WTC11 (cell line): ENCODE data around the gene NRBP1. TPM values are rescaled to one million over a fixed set of nuclear protein-coding genes. Genes with fewer than 3 reads are reported as not detected.

Source experiments
- CBFB ChIP-seq: sonication (generic); formaldehyde crosslinking; IDR thresholded peaks from 2 replicates; pipeline ENCODE4 v1.8.1; 2022; ENCODE audit warnings: mild to moderate bottlenecking, low read depth, missing genetic modification reagents
- CREB1 ChIP-seq: sonication (generic); formaldehyde crosslinking; IDR thresholded peaks from 2 replicates; pipeline ENCODE4 v1.8.0; 2023; ENCODE audit warnings: mild to moderate bottlenecking, missing genetic modification reagents
- ESRRA ChIP-seq: sonication (generic); formaldehyde crosslinking; IDR thresholded peaks from 2 replicates; pipeline ENCODE4 v1.8.1; 2022; ENCODE audit warnings: mild to moderate bottlenecking, missing genetic modification reagents, borderline replicate concordance
- ETV6 ChIP-seq: sonication (generic); formaldehyde crosslinking; IDR thresholded peaks from 2 replicates; pipeline ENCODE4 v1.8.1; 2022; ENCODE audit warnings: mild to moderate bottlenecking, missing genetic modification reagents
- JAZF1 ChIP-seq: fragments of 250-450 bp; sonication (Bioruptor Pico); IDR thresholded peaks from 2 replicates; pipeline ENCODE4 v1.9.0; 2021; ENCODE audit warnings: moderate library complexity, mild to moderate bottlenecking, inconsistent platforms
- KAT7 ChIP-seq: sonication (generic); formaldehyde crosslinking; IDR thresholded peaks from 2 replicates; pipeline ENCODE4 v1.8.1; 2023; ENCODE audit warnings: missing genetic modification reagents, mild to moderate bottlenecking, borderline replicate concordance
- MYBL2 ChIP-seq: sonication (generic); formaldehyde crosslinking; IDR thresholded peaks from 2 replicates; pipeline ENCODE4 v1.8.1; 2023; ENCODE audit warnings: mild to moderate bottlenecking, moderate library complexity, missing genetic modification reagents
- NFYB ChIP-seq: sonication (generic); formaldehyde crosslinking; conservative IDR thresholded peaks from 2 replicates; pipeline ENCODE4 v1.8.0; 2022; ENCODE audit warnings: low read depth, missing genetic modification reagents
- SMAD3 ChIP-seq: sonication (generic); formaldehyde crosslinking; IDR thresholded peaks from 2 replicates; pipeline ENCODE4 v1.8.0; 2022; ENCODE audit warnings: missing genetic modification reagents, mild to moderate bottlenecking, borderline replicate concordance
- TEAD1 ChIP-seq: sonication (generic); formaldehyde crosslinking; IDR thresholded peaks from 2 replicates; pipeline ENCODE4 v1.8.0; 2022; ENCODE audit warnings: mild to moderate bottlenecking, missing genetic modification reagents
- ZNF121 ChIP-seq: sonication (generic); formaldehyde crosslinking; IDR thresholded peaks from 2 replicates; pipeline ENCODE4 v1.8.0; 2023; ENCODE audit warnings: missing genetic modification reagents
- ZNF138 ChIP-seq: sonication (generic); formaldehyde crosslinking; conservative IDR thresholded peaks from 2 replicates; pipeline ENCODE4 v1.8.1; 2022; ENCODE audit warnings: mild to moderate bottlenecking, moderate library complexity, missing genetic modification reagents
- ZNF232 ChIP-seq: sonication (generic); formaldehyde crosslinking; IDR thresholded peaks from 2 replicates; pipeline ENCODE4 v1.8.0; 2022; ENCODE audit warnings: mild to moderate bottlenecking, missing genetic modification reagents
- ZNF263 ChIP-seq: sonication (generic); formaldehyde crosslinking; IDR thresholded peaks from 2 replicates; pipeline ENCODE4 v1.8.1; 2022; ENCODE audit warnings: low read depth, mild to moderate bottlenecking, moderate library complexity, missing genetic modification reagents
- ZNF317 ChIP-seq: sonication (generic); formaldehyde crosslinking; IDR thresholded peaks from 2 replicates; pipeline ENCODE4 v1.8.1; 2023; ENCODE audit warnings: low read depth, mild to moderate bottlenecking, moderate library complexity, missing genetic modification reagents, borderline replicate concordance
- ZNF671 ChIP-seq: fragments of 250-450 bp; sonication (Bioruptor Pico); IDR thresholded peaks from 2 replicates; pipeline ENCODE4 v1.8.0; 2021; ENCODE audit warnings: mild to moderate bottlenecking
- total RNA-seq: library from RNA; stranded (reverse); gene quantifications from 3 replicates; pipeline ENCODE4 v1.2.3, GENCODE V29; 2021
- TF ChIP-seq, protein P1 (sequence below): sonication (generic); formaldehyde crosslinking; IDR thresholded peaks from 2 replicates; pipeline ENCODE4 v1.8.1; 2023; ENCODE audit warnings: mild to moderate bottlenecking, missing genetic modification reagents, borderline replicate concordance
- TF ChIP-seq, protein P2 (sequence below): sonication (generic); formaldehyde crosslinking; IDR thresholded peaks from 2 replicates; pipeline ENCODE4 v1.8.1; 2022; ENCODE audit warnings: mild to moderate bottlenecking, moderate library complexity, missing genetic modification reagents
- TF ChIP-seq, protein P3 (sequence below): sonication (generic); formaldehyde crosslinking; IDR thresholded peaks from 2 replicates; pipeline ENCODE4 v1.8.1; 2022; ENCODE audit warnings: mild to moderate bottlenecking, missing genetic modification reagents, moderate library complexity, borderline replicate concordance
- TF ChIP-seq, protein P4 (sequence below): sonication (generic); formaldehyde crosslinking; IDR thresholded peaks from 2 replicates; pipeline ENCODE4 v1.8.0; 2023; ENCODE audit warnings: missing genetic modification reagents, mild to moderate bottlenecking, borderline replicate concordance
- TF ChIP-seq, protein P5 (sequence below): sonication (generic); formaldehyde crosslinking; IDR thresholded peaks from 2 replicates; pipeline ENCODE4 v1.8.0; 2022; ENCODE audit warnings: mild to moderate bottlenecking, missing genetic modification reagents
- TF ChIP-seq, protein P6 (sequence below): sonication (generic); formaldehyde crosslinking; IDR thresholded peaks from 2 replicates; pipeline ENCODE4 v1.8.0; 2023; ENCODE audit warnings: missing genetic modification reagents
- TF ChIP-seq, protein P7 (sequence below): fragments of 250-450 bp; sonication (Bioruptor Pico); IDR thresholded peaks from 2 replicates; pipeline ENCODE4 v1.8.0; 2021; ENCODE audit warnings: mild to moderate bottlenecking

Gene NRBP1
- total RNA-seq, 1 experiment from 2014 or later: 110 TPM

DNA sequence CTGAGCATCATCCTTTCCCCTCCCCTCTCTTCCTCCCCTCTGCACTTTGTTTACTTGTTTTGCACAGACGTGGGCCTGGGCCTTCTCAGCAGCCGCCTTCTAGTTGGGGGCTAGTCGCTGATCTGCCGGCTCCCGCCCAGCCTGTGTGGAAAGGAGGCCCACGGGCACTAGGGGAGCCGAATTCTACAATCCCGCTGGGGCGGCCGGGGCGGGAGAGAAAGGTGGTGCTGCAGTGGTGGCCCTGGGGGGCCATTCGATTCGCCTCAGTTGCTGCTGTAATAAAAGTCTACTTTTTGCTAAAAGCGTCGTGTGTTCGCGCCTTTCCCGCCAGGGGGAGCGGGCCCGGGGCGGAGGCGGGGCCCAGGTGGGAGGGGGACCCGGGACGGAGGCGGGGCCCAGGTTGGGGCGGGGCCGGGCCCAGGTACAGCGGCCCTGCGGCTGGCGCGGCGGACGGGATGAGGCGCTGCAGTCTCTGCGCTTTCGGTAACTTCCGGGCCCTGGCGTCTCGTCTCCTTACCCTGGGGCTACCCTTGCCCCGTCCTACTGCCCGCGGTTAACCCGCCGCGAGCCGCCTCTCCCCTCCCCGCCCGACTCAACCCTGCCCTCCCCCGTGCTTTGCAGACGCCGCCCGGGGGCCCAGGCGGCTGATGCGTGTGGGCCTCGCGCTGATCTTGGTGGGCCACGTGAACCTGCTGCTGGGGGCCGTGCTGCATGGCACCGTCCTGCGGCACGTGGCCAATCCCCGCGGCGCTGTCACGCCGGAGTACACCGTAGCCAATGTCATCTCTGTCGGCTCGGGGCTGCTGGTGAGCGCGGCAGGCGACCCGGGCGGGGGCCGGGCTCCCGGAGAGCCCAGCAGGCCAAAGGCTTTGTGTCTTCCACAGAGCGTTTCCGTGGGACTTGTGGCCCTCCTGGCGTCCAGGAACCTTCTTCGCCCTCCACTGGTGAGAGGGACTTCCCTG lies 13.8 kb downstream of the NRBP1 start, which contains the start of gene KRTCAP3 (continued):
- TF ChIP-seq, protein P1, sequence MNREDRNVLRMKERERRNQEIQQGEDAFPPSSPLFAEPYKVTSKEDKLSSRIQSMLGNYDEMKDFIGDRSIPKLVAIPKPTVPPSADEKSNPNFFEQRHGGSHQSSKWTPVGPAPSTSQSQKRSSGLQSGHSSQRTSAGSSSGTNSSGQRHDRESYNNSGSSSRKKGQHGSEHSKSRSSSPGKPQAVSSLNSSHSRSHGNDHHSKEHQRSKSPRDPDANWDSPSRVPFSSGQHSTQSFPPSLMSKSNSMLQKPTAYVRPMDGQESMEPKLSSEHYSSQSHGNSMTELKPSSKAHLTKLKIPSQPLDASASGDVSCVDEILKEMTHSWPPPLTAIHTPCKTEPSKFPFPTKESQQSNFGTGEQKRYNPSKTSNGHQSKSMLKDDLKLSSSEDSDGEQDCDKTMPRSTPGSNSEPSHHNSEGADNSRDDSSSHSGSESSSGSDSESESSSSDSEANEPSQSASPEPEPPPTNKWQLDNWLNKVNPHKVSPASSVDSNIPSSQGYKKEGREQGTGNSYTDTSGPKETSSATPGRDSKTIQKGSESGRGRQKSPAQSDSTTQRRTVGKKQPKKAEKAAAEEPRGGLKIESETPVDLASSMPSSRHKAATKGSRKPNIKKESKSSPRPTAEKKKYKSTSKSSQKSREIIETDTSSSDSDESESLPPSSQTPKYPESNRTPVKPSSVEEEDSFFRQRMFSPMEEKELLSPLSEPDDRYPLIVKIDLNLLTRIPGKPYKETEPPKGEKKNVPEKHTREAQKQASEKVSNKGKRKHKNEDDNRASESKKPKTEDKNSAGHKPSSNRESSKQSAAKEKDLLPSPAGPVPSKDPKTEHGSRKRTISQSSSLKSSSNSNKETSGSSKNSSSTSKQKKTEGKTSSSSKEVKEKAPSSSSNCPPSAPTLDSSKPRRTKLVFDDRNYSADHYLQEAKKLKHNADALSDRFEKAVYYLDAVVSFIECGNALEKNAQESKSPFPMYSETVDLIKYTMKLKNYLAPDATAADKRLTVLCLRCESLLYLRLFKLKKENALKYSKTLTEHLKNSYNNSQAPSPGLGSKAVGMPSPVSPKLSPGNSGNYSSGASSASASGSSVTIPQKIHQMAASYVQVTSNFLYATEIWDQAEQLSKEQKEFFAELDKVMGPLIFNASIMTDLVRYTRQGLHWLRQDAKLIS: no peak; the same call in 1 of the 2 replicates
- no peak for TF ChIP-seq ZNF138 (CRISPR knock-in tag)
- TF ChIP-seq ZNF671: no peak
- TF ChIP-seq ZNF263: no peak
- no peak for TF ChIP-seq JAZF1 (CRISPR knock-in tag)
- peak; percentile 66; the same call in 1 of the 2 replicates for TF ChIP-seq KAT7 (CRISPR knock-in tag)
- TF ChIP-seq ETV6 (CRISPR knock-in tag): peak; percentile 89; the same call in 1 of the 2 replicates
- TF ChIP-seq, protein P2, sequence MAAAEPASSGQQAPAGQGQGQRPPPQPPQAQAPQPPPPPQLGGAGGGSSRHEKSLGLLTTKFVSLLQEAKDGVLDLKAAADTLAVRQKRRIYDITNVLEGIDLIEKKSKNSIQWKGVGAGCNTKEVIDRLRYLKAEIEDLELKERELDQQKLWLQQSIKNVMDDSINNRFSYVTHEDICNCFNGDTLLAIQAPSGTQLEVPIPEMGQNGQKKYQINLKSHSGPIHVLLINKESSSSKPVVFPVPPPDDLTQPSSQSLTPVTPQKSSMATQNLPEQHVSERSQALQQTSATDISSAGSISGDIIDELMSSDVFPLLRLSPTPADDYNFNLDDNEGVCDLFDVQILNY (CRISPR knock-in tag): no peak
- peak; percentile 68; the same call in 1 of the 2 replicates for TF ChIP-seq CREB1 (CRISPR knock-in tag)
- TF ChIP-seq, protein P3, sequence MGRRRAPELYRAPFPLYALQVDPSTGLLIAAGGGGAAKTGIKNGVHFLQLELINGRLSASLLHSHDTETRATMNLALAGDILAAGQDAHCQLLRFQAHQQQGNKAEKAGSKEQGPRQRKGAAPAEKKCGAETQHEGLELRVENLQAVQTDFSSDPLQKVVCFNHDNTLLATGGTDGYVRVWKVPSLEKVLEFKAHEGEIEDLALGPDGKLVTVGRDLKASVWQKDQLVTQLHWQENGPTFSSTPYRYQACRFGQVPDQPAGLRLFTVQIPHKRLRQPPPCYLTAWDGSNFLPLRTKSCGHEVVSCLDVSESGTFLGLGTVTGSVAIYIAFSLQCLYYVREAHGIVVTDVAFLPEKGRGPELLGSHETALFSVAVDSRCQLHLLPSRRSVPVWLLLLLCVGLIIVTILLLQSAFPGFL (CRISPR knock-in tag): no peak
- peak; percentile 61; the same call in 1 of the 2 replicates for TF ChIP-seq TEAD1
- TF ChIP-seq ZNF232 (CRISPR knock-in tag): peak; percentile 82; the same call in 1 of the 2 replicates
- TF ChIP-seq, protein P4, sequence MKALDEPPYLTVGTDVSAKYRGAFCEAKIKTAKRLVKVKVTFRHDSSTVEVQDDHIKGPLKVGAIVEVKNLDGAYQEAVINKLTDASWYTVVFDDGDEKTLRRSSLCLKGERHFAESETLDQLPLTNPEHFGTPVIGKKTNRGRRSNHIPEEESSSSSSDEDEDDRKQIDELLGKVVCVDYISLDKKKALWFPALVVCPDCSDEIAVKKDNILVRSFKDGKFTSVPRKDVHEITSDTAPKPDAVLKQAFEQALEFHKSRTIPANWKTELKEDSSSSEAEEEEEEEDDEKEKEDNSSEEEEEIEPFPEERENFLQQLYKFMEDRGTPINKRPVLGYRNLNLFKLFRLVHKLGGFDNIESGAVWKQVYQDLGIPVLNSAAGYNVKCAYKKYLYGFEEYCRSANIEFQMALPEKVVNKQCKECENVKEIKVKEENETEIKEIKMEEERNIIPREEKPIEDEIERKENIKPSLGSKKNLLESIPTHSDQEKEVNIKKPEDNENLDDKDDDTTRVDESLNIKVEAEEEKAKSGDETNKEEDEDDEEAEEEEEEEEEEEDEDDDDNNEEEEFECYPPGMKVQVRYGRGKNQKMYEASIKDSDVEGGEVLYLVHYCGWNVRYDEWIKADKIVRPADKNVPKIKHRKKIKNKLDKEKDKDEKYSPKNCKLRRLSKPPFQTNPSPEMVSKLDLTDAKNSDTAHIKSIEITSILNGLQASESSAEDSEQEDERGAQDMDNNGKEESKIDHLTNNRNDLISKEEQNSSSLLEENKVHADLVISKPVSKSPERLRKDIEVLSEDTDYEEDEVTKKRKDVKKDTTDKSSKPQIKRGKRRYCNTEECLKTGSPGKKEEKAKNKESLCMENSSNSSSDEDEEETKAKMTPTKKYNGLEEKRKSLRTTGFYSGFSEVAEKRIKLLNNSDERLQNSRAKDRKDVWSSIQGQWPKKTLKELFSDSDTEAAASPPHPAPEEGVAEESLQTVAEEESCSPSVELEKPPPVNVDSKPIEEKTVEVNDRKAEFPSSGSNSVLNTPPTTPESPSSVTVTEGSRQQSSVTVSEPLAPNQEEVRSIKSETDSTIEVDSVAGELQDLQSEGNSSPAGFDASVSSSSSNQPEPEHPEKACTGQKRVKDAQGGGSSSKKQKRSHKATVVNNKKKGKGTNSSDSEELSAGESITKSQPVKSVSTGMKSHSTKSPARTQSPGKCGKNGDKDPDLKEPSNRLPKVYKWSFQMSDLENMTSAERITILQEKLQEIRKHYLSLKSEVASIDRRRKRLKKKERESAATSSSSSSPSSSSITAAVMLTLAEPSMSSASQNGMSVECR (CRISPR knock-in tag): peak; percentile 63; the same call in 1 of the 2 replicates
- TF ChIP-seq, protein P5, sequence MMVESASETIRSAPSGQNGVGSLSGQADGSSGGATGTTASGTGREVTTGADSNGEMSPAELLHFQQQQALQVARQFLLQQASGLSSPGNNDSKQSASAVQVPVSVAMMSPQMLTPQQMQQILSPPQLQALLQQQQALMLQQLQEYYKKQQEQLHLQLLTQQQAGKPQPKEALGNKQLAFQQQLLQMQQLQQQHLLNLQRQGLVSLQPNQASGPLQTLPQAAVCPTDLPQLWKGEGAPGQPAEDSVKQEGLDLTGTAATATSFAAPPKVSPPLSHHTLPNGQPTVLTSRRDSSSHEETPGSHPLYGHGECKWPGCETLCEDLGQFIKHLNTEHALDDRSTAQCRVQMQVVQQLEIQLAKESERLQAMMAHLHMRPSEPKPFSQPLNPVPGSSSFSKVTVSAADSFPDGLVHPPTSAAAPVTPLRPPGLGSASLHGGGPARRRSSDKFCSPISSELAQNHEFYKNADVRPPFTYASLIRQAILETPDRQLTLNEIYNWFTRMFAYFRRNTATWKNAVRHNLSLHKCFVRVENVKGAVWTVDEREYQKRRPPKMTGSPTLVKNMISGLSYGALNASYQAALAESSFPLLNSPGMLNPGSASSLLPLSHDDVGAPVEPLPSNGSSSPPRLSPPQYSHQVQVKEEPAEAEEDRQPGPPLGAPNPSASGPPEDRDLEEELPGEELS (CRISPR knock-in tag): peak; percentile 57
- peak; percentile 82; the same call in 1 of the 2 replicates for TF ChIP-seq MYBL2 (CRISPR knock-in tag)
- no peak for TF ChIP-seq ZNF317 (CRISPR knock-in tag)
- TF ChIP-seq, protein P6, sequence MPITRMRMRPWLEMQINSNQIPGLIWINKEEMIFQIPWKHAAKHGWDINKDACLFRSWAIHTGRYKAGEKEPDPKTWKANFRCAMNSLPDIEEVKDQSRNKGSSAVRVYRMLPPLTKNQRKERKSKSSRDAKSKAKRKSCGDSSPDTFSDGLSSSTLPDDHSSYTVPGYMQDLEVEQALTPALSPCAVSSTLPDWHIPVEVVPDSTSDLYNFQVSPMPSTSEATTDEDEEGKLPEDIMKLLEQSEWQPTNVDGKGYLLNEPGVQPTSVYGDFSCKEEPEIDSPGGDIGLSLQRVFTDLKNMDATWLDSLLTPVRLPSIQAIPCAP (CRISPR knock-in tag): peak; percentile 77; the same call in 1 of the 2 replicates
- peak; percentile 93 for TF ChIP-seq SMAD3 (CRISPR knock-in tag)
- no peak; the same call in 1 of the 2 replicates for TF ChIP-seq NFYB (CRISPR knock-in tag)
- peak; percentile 82; the same call in 1 of the 2 replicates for TF ChIP-seq ESRRA (CRISPR knock-in tag)
- TF ChIP-seq, protein P7, sequence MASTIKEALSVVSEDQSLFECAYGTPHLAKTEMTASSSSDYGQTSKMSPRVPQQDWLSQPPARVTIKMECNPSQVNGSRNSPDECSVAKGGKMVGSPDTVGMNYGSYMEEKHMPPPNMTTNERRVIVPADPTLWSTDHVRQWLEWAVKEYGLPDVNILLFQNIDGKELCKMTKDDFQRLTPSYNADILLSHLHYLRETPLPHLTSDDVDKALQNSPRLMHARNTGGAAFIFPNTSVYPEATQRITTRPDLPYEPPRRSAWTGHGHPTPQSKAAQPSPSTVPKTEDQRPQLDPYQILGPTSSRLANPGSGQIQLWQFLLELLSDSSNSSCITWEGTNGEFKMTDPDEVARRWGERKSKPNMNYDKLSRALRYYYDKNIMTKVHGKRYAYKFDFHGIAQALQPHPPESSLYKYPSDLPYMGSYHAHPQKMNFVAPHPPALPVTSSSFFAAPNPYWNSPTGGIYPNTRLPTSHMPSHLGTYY (CRISPR knock-in tag): no peak
- peak; percentile 95 for TF ChIP-seq ZNF121
- TF ChIP-seq CBFB (CRISPR knock-in tag): no peak
